Upper lobe of left lung (tissue), 4 donors: Measurements from ENCODE around the gene DDHD1.

ENCODE experiments used
- CTCF ChIP-seq, 6 experiments: fragments of 450-650 bp in 4 of 6; fragments of 200-600 bp in 2 of 6; sonication (generic) in 2 of 6; IDR thresholded peaks; one replicate each; pipeline ENCODE4 v1.5.1; 2016 to 2019; ENCODE audit warnings: antibody characterized with exemption in 6 of 6
- EP300 ChIP-seq, 4 donors: sonication (generic); formaldehyde crosslinking; IDR thresholded peaks; one replicate each; pipeline ENCODE4 v1.5.1; 2017; ENCODE audit warnings: antibody characterized with exemption in 4 of 4, control low read depth in 2 of 4
- POLR2AphosphoS5 ChIP-seq, 2 donors: sonication (generic); formaldehyde crosslinking; IDR thresholded peaks; one replicate each; pipeline ENCODE4 v1.5.1; 2017; ENCODE audit warnings: antibody characterized with exemption in 2 of 2

- no peak for TF ChIP-seq POLR2AphosphoS5 (IDR thresholded peaks at IDR 0.05)
- no peak for TF ChIP-seq CTCF (IDR thresholded peaks at IDR 0.05)
- TF ChIP-seq EP300 (IDR thresholded peaks at IDR 0.05), result no peak
These were observed 125.6 kb downstream of the DDHD1 start for GRCh38 chr14:53027562-53027961.
